SHP77 treated with DMSO at 0.1 percent for 48 hours (cell line): Measurements from ENCODE around the gene ZNF879.

Source experiments
- DNase-seq: peaks from one replicate; lab custom pipeline; 2025; lab: John Stamatoyannopoulos, UW

The ZNF879 gene

GRCh38 chr5:179023528-179024189 lies at the start of gene ZNF879:
Gene ZNF879 (plus strand): TSS chr5:179023804. CDS start chr5:179025005, 1,201 bp downstream.
- DNase-seq: peak; percentile 64

GRCh38 chr5:178981381-178981780 lies 42.2 kb upstream of the ZNF879 start:
- no peak for DNase-seq

GRCh38 chr5:178982941-178983340 lies 40.7 kb upstream of the ZNF879 start:
- DNase-seq: no peak

GRCh38 chr5:178983728-178984127 lies 39.9 kb upstream of the ZNF879 start:
- no peak for DNase-seq

- no peak for DNase-seq
Measured at GRCh38 chr5:178984145-178985072, 39.2 kb upstream of the ZNF879 start.

- no peak for DNase-seq
Measured at GRCh38 chr5:178986326-178986960, 37.2 kb upstream of the ZNF879 start.

- DNase-seq: no peak
Measured at GRCh38 chr5:178988436-178989220, 35.0 kb upstream of the ZNF879 start.

GRCh38 chr5:178989311-178989710 lies 34.3 kb upstream of the ZNF879 start:
- no peak for DNase-seq

- no peak for DNase-seq
Measured at GRCh38 chr5:178990491-178990890, 33.1 kb upstream of the ZNF879 start.

- no peak for DNase-seq
Measured at GRCh38 chr5:178991190-178992145, 32.1 kb upstream of the ZNF879 start.

GRCh38 chr5:178992291-178992895 lies 31.2 kb upstream of the ZNF879 start:
- no peak for DNase-seq

- DNase-seq: no peak
Measured at GRCh38 chr5:178993236-178993765, 30.3 kb upstream of the ZNF879 start.

GRCh38 chr5:178993955-178994579 lies 29.5 kb upstream of the ZNF879 start:
- DNase-seq: no peak

GRCh38 chr5:178994580-178995340 lies 28.8 kb upstream of the ZNF879 start, which contains the start of gene GRM6:
Gene GRM6 (minus strand): TSS chr5:178995320. CDS start chr5:178994944, 376 bp downstream.
- DNase-seq: no peak

GRCh38 chr5:178995341-178995690 lies 28.3 kb upstream of the ZNF879 start:
- DNase-seq: no peak

- no peak for DNase-seq
Measured at GRCh38 chr5:178996156-178996555, 27.4 kb upstream of the ZNF879 start.

- DNase-seq: no peak
Measured at GRCh38 chr5:178997191-178997590, 26.4 kb upstream of the ZNF879 start.

GRCh38 chr5:178998441-178998840 lies 25.2 kb upstream of the ZNF879 start:
- DNase-seq: no peak

- DNase-seq: no peak
Measured at GRCh38 chr5:179006564-179006963, 17.0 kb upstream of the ZNF879 start.
